Measurements from ENCODE around the gene HTT-AS. TPM values are rescaled to one million over a fixed set of nuclear protein-coding genes. Genes with fewer than 3 reads are reported as not detected.

HTT-AS gene
- polyA plus RNA-seq, 1 of the 3 experiments (the other 2 are of a cell fraction) = not detected

- Histone ChIP-seq H3K4me2 (peak overlapping the region; percentile 29), H3K27ac (ENCODE audit: low read depth in 2 of 2, low read length in 1 of 2) (peak overlapping the region in 1 of 2 experiments; percentile 61; a peak in 2 of 4 replicates), H3F3A (replicated peaks; ENCODE audit: insufficient read depth) (peaks cover 17% of the 10 kb centered on the region), H3K9ac (no peak overlapping the region), H2AFZ (ENCODE audit: low read depth) (no peak overlapping the region), H3K9me2 (no peaks in the 10 kb centered on the region), H3K79me2 (ENCODE audit: insufficient read depth) (peaks cover 31% of the 10 kb centered on the region), H3K4me3 (ENCODE audit: low read depth in 2 of 2, low read length in 1 of 2) (no peak overlapping the region), H3K27me3 (ENCODE audit: insufficient read depth) (no peaks in the 10 kb centered on the region), H4K20me1 (ENCODE audit: insufficient read depth) (no peaks in the 10 kb centered on the region), H3K4me1 (ENCODE audit: control insufficient read depth in 1 of 2, insufficient read depth in 2 of 2, low read depth in 1 of 2, low read length in 1 of 2) (peaks cover 0 to 36% of the 10 kb centered on the region in 2 experiments; a peak in 1 of 4 replicates), H3K36me3 (replicated peaks in 1 of 2; ENCODE audit: control insufficient read depth in 1 of 2, insufficient read depth in 2 of 2, low read length in 1 of 2) (peaks cover 49 to 66% of the 10 kb centered on the region in 2 experiments), H3K9me3 (no peaks in the 10 kb centered on the region)
- 83% methylated on average over 5 of the region's 5 CpGs for WGBS (ENCODE audit: low lambda C conversion rate)
- no peak for DNase-seq
- TF ChIP-seq TCF12 (IDR thresholded peaks at IDR 0.05) (no peak), SMC3 (IDR thresholded peaks at IDR 0.05; ENCODE audit: low read depth, low read length) (no peak), FOSL2 (IDR thresholded peaks at IDR 0.05; ENCODE audit: borderline replicate concordance, low read depth) (0 out of 2 replicates have a peak, but pooled peaks have one; percentile 12), TAF1 (IDR thresholded peaks at IDR 0.05; ENCODE audit: borderline replicate concordance, low read depth, low read length) (no peak)
- CTCF ChIA-PET = interaction anchor here (0.5 to 2.7 kb wide), 3 partner anchors 10 to 768 kb away, joined by 3 to 15 read pairs (median 3); no protein-coding TSS in a partner anchor
- POLR2A ChIA-PET = no interaction called here
Measured at GRCh38 chr4:3112609-3113469, 38.5 kb upstream of the HTT-AS start.

- peaks cover 42 to 67% of the 10 kb centered on the region in 2 experiments for H3K36me3 ChIP-seq (replicated peaks in 1 of 2; ENCODE audit: control insufficient read depth in 1 of 2, insufficient read depth in 2 of 2, low read length in 1 of 2)
- WGBS (ENCODE audit: low lambda C conversion rate) = 96% methylated on average over 4 of the region's 4 CpGs
- H3K9me3 ChIP-seq = no peaks in the 10 kb centered on the region
- no peak for DNase-seq
- no peaks in the 10 kb centered on the region for H3K27me3 ChIP-seq (ENCODE audit: insufficient read depth)
- peaks cover 18% of the 10 kb centered on the region for H3F3A ChIP-seq (replicated peaks; ENCODE audit: insufficient read depth)
- TF ChIP-seq EP300 (IDR thresholded peaks at IDR 0.05; ENCODE audit: borderline replicate concordance in 1 of 2, low read depth in 1 of 2, low read length in 1 of 2) = no peak
- no peak for TF ChIP-seq REST (IDR thresholded peaks at IDR 0.05; ENCODE audit: low read depth, low read length)
- no peak for TF ChIP-seq ZBTB33 (IDR thresholded peaks at IDR 0.05; ENCODE audit: borderline replicate concordance, low read depth)
- TF ChIP-seq USF1 (IDR thresholded peaks at IDR 0.05; ENCODE audit: borderline replicate concordance, low read depth) = no peak
- TF ChIP-seq SIN3A (IDR thresholded peaks at IDR 0.05; ENCODE audit: borderline replicate concordance, low read depth, low read length) = no peak
- ChIA-PET CTCF (interaction anchor here (1.2 to 2.7 kb wide), 2 partner anchors 11 to 769 kb away, joined by 3 to 15 read pairs; no protein-coding TSS in a partner anchor), POLR2A (no interaction called here)
- no peaks in the 10 kb centered on the region for H3K9me2 ChIP-seq
- H2AFZ ChIP-seq (ENCODE audit: low read depth) = no peak overlapping the region
- peak overlapping the region; percentile 44; the same call in 1 of the 2 replicates for H3K4me2 ChIP-seq
- H4K20me1 ChIP-seq (ENCODE audit: insufficient read depth) = no peaks in the 10 kb centered on the region
- no peak overlapping the region for H3K9ac ChIP-seq
- H3K27ac ChIP-seq (ENCODE audit: low read depth in 2 of 2, low read length in 1 of 2) = peak overlapping the region in 1 of 2 experiments; percentile 61; a peak in 2 of 4 replicates
- no peak overlapping the region for H3K4me3 ChIP-seq (ENCODE audit: low read depth in 2 of 2, low read length in 1 of 2)
- H3K79me2 ChIP-seq (ENCODE audit: insufficient read depth) = peaks cover 31% of the 10 kb centered on the region
- H3K4me1 ChIP-seq (ENCODE audit: control insufficient read depth in 1 of 2, insufficient read depth in 2 of 2, low read depth in 1 of 2, low read length in 1 of 2) = peaks cover under 1 to 42% of the 10 kb centered on the region in 2 experiments; a peak in 3 of 4 replicates
Measured at GRCh38 chr4:3112201-3112600, 37.9 kb upstream of the HTT-AS start.
